ENCODE results near the gene SHC4. TPM values are rescaled to one million over a fixed set of nuclear protein-coding genes. Genes with fewer than 3 reads are reported as not detected.

Gene SHC4
- total and polyA plus RNA-seq, 2 of the 13 experiments (the other 11 are each of a cell fraction or from before 2014, with no cell fraction given), result 0.04 TPM; not detected in 1

DNA sequence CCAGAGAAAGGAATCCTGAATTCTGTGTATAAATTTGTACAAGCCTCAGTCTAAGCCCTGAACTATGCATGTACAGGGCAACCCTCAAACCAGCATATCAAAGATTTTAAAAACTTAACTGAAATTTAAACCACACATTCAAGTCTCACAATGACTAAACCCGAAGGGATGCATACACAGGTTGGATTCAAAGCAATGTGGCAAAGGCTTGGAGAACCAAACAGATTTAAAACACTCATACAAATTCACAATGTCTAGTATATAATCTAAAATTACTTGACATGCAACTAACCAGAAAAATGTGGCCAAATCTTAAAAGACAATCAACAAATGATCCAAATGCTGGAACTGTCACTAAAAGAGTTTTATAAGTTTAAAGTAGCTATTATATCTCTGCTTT, 189.2 kb downstream of the SHC4 start (continued):
- TF ChIP-seq ASH2L (IDR thresholded peaks at IDR 0.05; ENCODE audit: insufficient read length, low read depth, low read length), result no peak

Small RNAs within 50 kb of the gene (small RNA-seq; reads per million reads assigned to genes)
- 0 reads per million in 3 experiments for gene RF00019 (ENCODE audit: insufficient read depth in 2 of 3, insufficient read length in 3 of 3, low read depth in 2 of 3, low replicate concordance in 1 of 3)

Other genes starting within 250 kb of the SHC4 start
- gene CEP152, start 152.8 kb downstream of the SHC4 start, total RNA-seq (2016; rRNA removed; fragmentation: Illumina TruSeq; extraction: Trizol), result 14.7 and 20.2 TPM in 2 replicates
- gene CEP152, start 152.8 kb downstream of the SHC4 start, polyA plus RNA-seq (2011; rRNA removed), result 0.82 and 1.3 TPM in 2 replicates
- 5.4 and 8.0 TPM in 2 replicates for gene EID1, start 85.8 kb downstream of the SHC4 start, total RNA-seq (2016; rRNA removed; fragmentation: Illumina TruSeq; extraction: Trizol)
- gene EID1, start 85.8 kb downstream of the SHC4 start, polyA plus RNA-seq (2011; rRNA removed), result 1.7 and 2.2 TPM in 2 replicates
- gene SECISBP2L, start 82.5 kb upstream of the SHC4 start, total RNA-seq (2016; rRNA removed; fragmentation: Illumina TruSeq; extraction: Trizol), result 15.6 and 21.1 TPM in 2 replicates
- 11.7 and 13.9 TPM in 2 replicates for gene SECISBP2L, start 82.5 kb upstream of the SHC4 start, polyA plus RNA-seq (2011; rRNA removed)
- 66.3 and 138 TPM in 2 replicates for gene COPS2, start 191.7 kb upstream of the SHC4 start, total RNA-seq (2016; rRNA removed; fragmentation: Illumina TruSeq; extraction: Trizol)
- gene COPS2, start 191.7 kb upstream of the SHC4 start, polyA plus RNA-seq (2011; rRNA removed), result 25.7 and 37.8 TPM in 2 replicates
- gene GALK2, start 206.3 kb upstream of the SHC4 start, total RNA-seq (2016; rRNA removed; fragmentation: Illumina TruSeq; extraction: Trizol), result 32.8 and 45.5 TPM in 2 replicates
- 15.5 and 17.6 TPM in 2 replicates for gene GALK2, start 206.3 kb upstream of the SHC4 start, polyA plus RNA-seq (2011; rRNA removed)